A673 (cell line): ENCODE data around the gene TTC24. TPM values are rescaled to one million over a fixed set of nuclear protein-coding genes. Genes with fewer than 3 reads are reported as not detected.

ENCODE experiments used
- BruUV-seq: library from RNA; stranded (reverse); fragments of 400-500 nt; replicated peaks from 2 replicates; lab custom pipeline; 2021; lab: Mats Ljungman, UMichigan
- CTCF ChIA-PET: fragments of 300-600 bp; sonication (Branson Sonifier 250); formaldehyde crosslinking; loops from one replicate; lab custom pipeline; 2022; ENCODE audit warnings: antibody characterized with exemption; lab: Charles Lee
- POLR2A ChIA-PET: fragments of 300-600 bp; sonication (Branson Sonifier 250); formaldehyde crosslinking; loops from one replicate; lab custom pipeline; 2022; ENCODE audit warnings: antibody characterized with exemption; ENCODE audit not compliant: low non-redundant PET; lab: Charles Lee
- DNase-seq: peaks from one replicate; pipeline ENCODE4 v3.0.0-alpha.2; 2015; ENCODE audit warnings: low spot score
- H3K27ac ChIP-seq: fragments of 200-600 bp; sonication (generic); 2 replicates; pipeline ENCODE4 v1.5.1; 2016; ENCODE audit warnings: mixed run types, low read depth, mild to moderate bottlenecking, mixed read lengths, antibody characterized with exemption, low read length; ENCODE audit not compliant: poor library complexity, severe bottlenecking
- H3K27me3 ChIP-seq: fragments of 200-600 bp; sonication (generic); replicated peaks from 2 replicates; pipeline ENCODE4 v1.6.1; 2017; ENCODE audit warnings: mixed run types, low read depth, mild to moderate bottlenecking, mixed read lengths, antibody characterized with exemption, low read length; ENCODE audit not compliant: insufficient read depth, poor library complexity
- H3K36me3 ChIP-seq: fragments of 200-600 bp; sonication (generic); 2 replicates; pipeline ENCODE4 v1.6.1; 2016; ENCODE audit warnings: mixed run types, mild to moderate bottlenecking, mixed read lengths, antibody characterized with exemption, low read length; ENCODE audit not compliant: insufficient read depth, poor library complexity, severe bottlenecking
- H3K4me1 ChIP-seq: fragments of 200-600 bp; sonication (generic); 2 replicates; pipeline ENCODE4 v1.6.1; 2017; ENCODE audit warnings: mixed run types, mild to moderate bottlenecking, mixed read lengths, antibody characterized with exemption, low read length; ENCODE audit not compliant: insufficient read depth, poor library complexity, severe bottlenecking
- H3K4me3 ChIP-seq: fragments of 200-600 bp; sonication (generic); 2 replicates; pipeline ENCODE4 v1.5.1; 2016; ENCODE audit warnings: low read depth, mixed run types, mild to moderate bottlenecking, mixed read lengths, low read length; ENCODE audit not compliant: poor library complexity, severe bottlenecking
- H3K9me3 ChIP-seq: fragments of 200-600 bp; sonication (generic); 2 replicates; pipeline ENCODE4 v1.6.1; 2016; ENCODE audit warnings: mixed run types, low read depth, mild to moderate bottlenecking, mixed read lengths, antibody characterized with exemption, low read length; ENCODE audit not compliant: poor library complexity, severe bottlenecking
- EZH2 ChIP-seq: fragments of 200-600 bp; sonication (generic); IDR thresholded peaks from 2 replicates; pipeline ENCODE4 v1.6.1; 2017; ENCODE audit warnings: borderline replicate concordance, low read depth, mild to moderate bottlenecking, mixed read lengths, antibody characterized with exemption, low read length; ENCODE audit not compliant: poor library complexity, severe bottlenecking
- intact Hi-C: fragments of 100-400 bp; cut with micrococcal nuclease; formaldehyde crosslinking; loops from one replicate; pipeline ENCODE4 v1.10.0; 2022; ENCODE audit not compliant: unreplicated experiment
- total RNA-seq: library from RNA; stranded (reverse); gene quantifications from 2 replicates; pipeline ENCODE4 v1.2.3, GENCODE V29; 2021
- TF ChIP-seq, protein P1 (sequence below): fragments of 300-800, 200-600 bp; sonication (generic); conservative IDR thresholded peaks from 2 replicates; pipeline ENCODE4 v1.5.1; 2017; ENCODE audit warnings: low read depth, mild to moderate bottlenecking, antibody characterized with exemption, low read length, moderate library complexity, mixed read lengths

The TTC24 gene
- total RNA-seq, 1 experiment from 2014 or later, result not detected

DNA sequence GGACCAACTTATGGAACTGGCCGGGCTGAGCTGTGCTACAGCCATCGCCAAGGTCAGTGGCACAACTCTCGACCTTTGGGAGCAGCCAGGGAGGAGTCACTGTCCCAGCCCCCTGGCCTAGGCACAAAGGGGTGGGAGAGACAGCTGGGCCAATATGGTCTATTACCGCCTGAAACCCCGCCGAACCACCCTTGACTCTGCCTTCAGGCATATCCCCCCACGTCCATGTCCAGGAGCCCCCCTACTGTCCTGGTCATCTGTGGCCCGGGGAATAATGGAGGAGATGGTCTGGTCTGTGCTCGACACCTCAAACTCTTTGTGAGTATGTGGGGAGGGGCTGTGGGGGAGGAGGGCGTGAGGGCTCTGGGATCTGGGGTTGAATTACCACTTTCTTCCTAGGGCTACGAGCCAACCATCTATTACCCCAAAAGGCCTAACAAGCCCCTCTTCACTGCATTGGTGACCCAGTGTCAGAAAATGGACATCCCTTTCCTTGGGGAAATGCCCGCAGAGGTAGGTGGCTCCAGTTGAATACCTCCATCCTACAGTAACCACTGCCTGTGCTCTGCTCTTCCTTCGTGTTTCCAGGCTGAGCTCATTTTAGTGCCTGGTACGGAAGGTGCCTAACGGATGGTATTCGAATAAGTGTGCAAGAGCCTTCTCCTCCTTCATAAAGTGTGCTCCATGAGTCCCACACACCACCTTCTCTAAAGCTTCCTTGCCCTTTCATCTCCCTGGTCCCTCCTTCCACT, 12.8 kb downstream of the TTC24 start:
- Histone ChIP-seq H3K27me3 (no peaks in the 10 kb centered on the region), H3K36me3 (peaks cover 43% of the 10 kb centered on the region), H3K27ac (peak overlapping the region; percentile 88), H3K9me3 (no peaks in the 10 kb centered on the region), H3K4me3 (peak overlapping the region; percentile 84), H3K4me1 (peaks cover 4% of the 10 kb centered on the region)
- POLR2A ChIA-PET, result no interaction called here
- peak; percentile 21 for DNase-seq
- BruUV-seq, result no TSS peak
- TF ChIP-seq, protein P1, sequence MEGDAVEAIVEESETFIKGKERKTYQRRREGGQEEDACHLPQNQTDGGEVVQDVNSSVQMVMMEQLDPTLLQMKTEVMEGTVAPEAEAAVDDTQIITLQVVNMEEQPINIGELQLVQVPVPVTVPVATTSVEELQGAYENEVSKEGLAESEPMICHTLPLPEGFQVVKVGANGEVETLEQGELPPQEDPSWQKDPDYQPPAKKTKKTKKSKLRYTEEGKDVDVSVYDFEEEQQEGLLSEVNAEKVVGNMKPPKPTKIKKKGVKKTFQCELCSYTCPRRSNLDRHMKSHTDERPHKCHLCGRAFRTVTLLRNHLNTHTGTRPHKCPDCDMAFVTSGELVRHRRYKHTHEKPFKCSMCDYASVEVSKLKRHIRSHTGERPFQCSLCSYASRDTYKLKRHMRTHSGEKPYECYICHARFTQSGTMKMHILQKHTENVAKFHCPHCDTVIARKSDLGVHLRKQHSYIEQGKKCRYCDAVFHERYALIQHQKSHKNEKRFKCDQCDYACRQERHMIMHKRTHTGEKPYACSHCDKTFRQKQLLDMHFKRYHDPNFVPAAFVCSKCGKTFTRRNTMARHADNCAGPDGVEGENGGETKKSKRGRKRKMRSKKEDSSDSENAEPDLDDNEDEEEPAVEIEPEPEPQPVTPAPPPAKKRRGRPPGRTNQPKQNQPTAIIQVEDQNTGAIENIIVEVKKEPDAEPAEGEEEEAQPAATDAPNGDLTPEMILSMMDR, result no peak
- TF ChIP-seq EZH2, result no peak
- intact Hi-C loops, result no loop called here
- CTCF ChIA-PET, result interaction anchor here (0.6 to 1.7 kb wide), 3 partner anchors 9 to 210 kb away, joined by 4 to 9 read pairs (median 4); partner anchors contain the start of gene GPATCH4

DNA sequence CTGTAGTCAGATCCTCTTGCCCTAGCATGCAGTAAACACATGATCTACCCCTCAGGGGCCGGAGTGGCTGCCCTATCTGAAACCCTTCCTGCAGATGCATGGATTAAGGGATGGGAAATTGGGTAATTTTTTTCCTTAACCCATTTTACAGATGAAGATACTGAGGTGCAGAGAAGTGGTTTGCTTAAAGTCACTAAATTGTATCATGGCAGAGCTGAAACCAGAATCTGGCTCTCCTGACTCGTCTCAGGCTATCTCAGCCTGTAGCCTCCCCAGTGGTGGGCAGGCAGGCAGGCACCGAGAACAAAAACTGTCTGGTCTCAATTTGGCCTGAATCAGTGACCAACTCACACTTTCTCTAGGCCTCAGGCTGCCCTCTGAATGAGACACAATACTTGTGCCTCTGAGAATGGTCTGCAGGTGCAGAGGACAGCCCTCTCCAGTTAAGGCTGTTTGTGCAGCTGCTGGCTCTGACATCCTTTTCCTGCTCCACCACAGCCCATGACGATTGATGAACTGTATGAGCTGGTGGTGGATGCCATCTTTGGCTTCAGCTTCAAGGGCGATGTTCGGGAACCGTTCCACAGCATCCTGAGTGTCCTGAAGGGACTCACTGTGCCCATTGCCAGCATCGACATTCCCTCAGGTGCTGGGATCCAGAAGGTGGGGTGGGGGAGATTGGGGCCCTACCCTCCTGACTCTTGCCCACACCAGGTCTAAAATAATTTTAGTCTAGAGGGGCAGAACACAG, 13.6 kb downstream of the TTC24 start:
- Histone ChIP-seq H3K27ac (no peak overlapping the region), H3K27me3 (no peaks in the 10 kb centered on the region), H3K9me3 (no peaks in the 10 kb centered on the region), H3K4me3 (peak overlapping the region; percentile 84), H3K36me3 (peaks cover 50% of the 10 kb centered on the region), H3K4me1 (peaks cover 4% of the 10 kb centered on the region)
- BruUV-seq, result no TSS peak
- intact Hi-C loops, result no loop called here
- ChIA-PET CTCF (no interaction called here), POLR2A (no interaction called here)
- TF ChIP-seq, protein P1, result no peak
- no peak for TF ChIP-seq EZH2
- no peak for DNase-seq

DNA sequence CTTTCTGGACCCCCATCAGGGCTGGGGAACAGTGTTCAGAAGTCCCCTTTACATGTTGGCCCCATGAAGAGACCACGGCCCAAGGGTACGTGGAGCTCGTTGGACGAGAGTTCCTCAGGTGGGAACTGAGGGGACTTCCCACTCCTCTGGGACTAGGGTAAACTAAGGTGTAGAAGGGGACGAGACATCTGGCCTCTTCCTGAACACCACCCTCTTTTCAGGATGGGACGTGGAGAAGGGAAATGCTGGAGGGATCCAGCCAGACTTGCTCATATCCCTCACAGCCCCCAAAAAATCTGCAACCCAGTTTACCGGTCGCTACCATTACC, 14.1 kb downstream of the TTC24 start:
- intact Hi-C loops, result no loop called here
- Histone ChIP-seq H3K9me3 (no peaks in the 10 kb centered on the region), H3K27me3 (no peaks in the 10 kb centered on the region), H3K4me3 (no peak overlapping the region), H3K36me3 (peaks cover 56% of the 10 kb centered on the region), H3K4me1 (peaks cover 4% of the 10 kb centered on the region), H3K27ac (no peak overlapping the region)
- DNase-seq, result no peak
- POLR2A ChIA-PET, result no interaction called here
- TF ChIP-seq, protein P1, result no peak
- no peak for TF ChIP-seq EZH2
- BruUV-seq, result no TSS peak
- CTCF ChIA-PET, result no interaction called here
